Fibroblast of peridontal ligament (primary cell): Measurements from ENCODE around the gene MALRD1.

Source experiments
- DNase-seq: peaks from one replicate; pipeline ENCODE4 v3.0.0-alpha.2; 2010; ENCODE audit errors: extremely low read depth

The MALRD1 gene

GRCh38 chr10:19782430-19783089 lies 734.0 kb downstream of the MALRD1 start:
- no peak for DNase-seq

GRCh38 chr10:19783721-19784120 lies 735.1 kb downstream of the MALRD1 start:
- no peak for DNase-seq
